GM12878 (cell line): ENCODE measurements around the gene ZC3H11A. TPM values are rescaled to one million over a fixed set of nuclear protein-coding genes. Genes with fewer than 3 reads are reported as not detected.

Source experiments
- ATAC-seq: fragments of 200-7000 bp; cut with Tn5 transposase; 3 replicates; pipeline ENCODE4 v1.9.1; 2020; ENCODE audit warnings: mild to moderate bottlenecking, moderate library complexity
- BruUV-seq: library from RNA; stranded (reverse); fragments of 400-500 nt; replicated peaks from 2 replicates; lab custom pipeline; 2021; lab: Mats Ljungman, UMichigan
- CTCF ChIA-PET: fragments of 300-600 bp; sonication (Branson Sonifier 250); formaldehyde crosslinking; extraction: SDS; loops from one replicate; lab custom pipeline; 2021; ENCODE audit warnings: inconsistent platforms; lab: Yijun Ruan, JAX
- POLR2A ChIA-PET: fragments of 350-600 bp; formaldehyde crosslinking; extraction: SDS; loops from one replicate; lab custom pipeline; 2021; ENCODE audit warnings: inconsistent platforms; lab: Charles Lee
- RAD21 ChIA-PET: fragments of 300-600 bp; sonication (Branson Sonifier 250); formaldehyde crosslinking; loops from one replicate; lab custom pipeline; 2023; ENCODE audit warnings: antibody characterized with exemption; ENCODE audit not compliant: unreplicated experiment; lab: Charles Lee
- SMC1A ChIA-PET: fragments of 300-600 bp; sonication (Branson Sonifier 250); formaldehyde crosslinking; loops from one replicate; lab custom pipeline; 2023; ENCODE audit not compliant: unreplicated experiment, uncharacterized antibody; lab: Charles Lee
- DNase-seq: peaks from one replicate; pipeline ENCODE4 v3.0.0-alpha.2; 2011; ENCODE audit warnings: low read depth, low spot score
- FAIRE-seq: peaks from 3 replicates; lab custom pipeline; 2011; peaks lifted over from hg19 to GRCh38; lab: Jason Lieb, UNC
- H2AFZ ChIP-seq: 2 replicates; pipeline ENCODE4 v1.6.0; 2011; ENCODE audit warnings: low read depth, low read length, control low read depth; ENCODE audit not compliant: control insufficient read depth
- H3K27ac ChIP-seq: 2 replicates; pipeline ENCODE4 v1.5.1; 2011; ENCODE audit warnings: control low read depth; ENCODE audit not compliant: control insufficient read depth, insufficient read depth
- H3K27me3 ChIP-seq, 2 experiments: replicated peaks in 1 of 2; 2 replicates each; pipeline versions ENCODE4 v1.6.0 to v1.6.1; 2011; ENCODE audit warnings: low read length in 1 of 2; ENCODE audit not compliant: control insufficient read depth in 2 of 2, insufficient read depth in 2 of 2
- H3K36me3 ChIP-seq, 2 experiments: 2 replicates each; pipeline ENCODE4 v1.5.1; 2011; ENCODE audit warnings: low read length in 1 of 2; ENCODE audit not compliant: control insufficient read depth in 2 of 2, insufficient read depth in 2 of 2
- H3K4me1 ChIP-seq: 2 replicates; pipeline ENCODE4 v1.6.1; 2011; ENCODE audit warnings: mild to moderate bottlenecking, low read length, moderate library complexity, mixed read lengths; ENCODE audit not compliant: control insufficient read depth, insufficient read depth
- H3K4me2 ChIP-seq: 2 replicates; pipeline ENCODE4 v1.6.0; 2011; ENCODE audit warnings: control low read depth; ENCODE audit not compliant: control insufficient read depth, insufficient read depth
- H3K4me3 ChIP-seq: fragments of 200-600 bp; sonication (generic); 2 replicates; pipeline ENCODE4 v1.5.1; 2016
- H3K79me2 ChIP-seq: 2 replicates; pipeline ENCODE4 v1.6.0; 2011; ENCODE audit warnings: low read length; ENCODE audit not compliant: control insufficient read depth, insufficient read depth
- H3K9ac ChIP-seq: 2 replicates; pipeline ENCODE4 v1.8.0; 2011; ENCODE audit warnings: low read length, control low read depth, mixed read lengths; ENCODE audit not compliant: control insufficient read depth, insufficient read depth
- H3K9me3 ChIP-seq: replicated peaks from 3 replicates; pipeline ENCODE4 v1.5.1; 2011; ENCODE audit warnings: mild to moderate bottlenecking, low read length; ENCODE audit not compliant: control insufficient read depth, insufficient read depth
- H4K20me1 ChIP-seq: 2 replicates; pipeline ENCODE4 v1.6.0; 2011; ENCODE audit not compliant: control insufficient read depth, insufficient read depth
- ATF3 ChIP-seq: IDR thresholded peaks from 2 replicates; pipeline ENCODE4 v1.6.1; 2011; ENCODE audit warnings: low read depth, mild to moderate bottlenecking, low read length, moderate library complexity, borderline replicate concordance; ENCODE audit errors: extremely low read depth
- KDM1A ChIP-seq: fragments of 200-600 bp; sonication (generic); IDR thresholded peaks from 2 replicates; pipeline ENCODE4 v1.6.1; 2016; ENCODE audit warnings: borderline replicate concordance
- NFIC ChIP-seq: IDR thresholded peaks from 2 replicates; pipeline ENCODE4 v1.6.1; 2012; ENCODE audit warnings: low read depth, mild to moderate bottlenecking, inconsistent platforms, low read length, moderate library complexity
- NFYA ChIP-seq: IDR thresholded peaks from 2 replicates; pipeline ENCODE4 v1.6.1; 2011; ENCODE audit warnings: low read depth, mild to moderate bottlenecking, low read length, improper control_type of control experiment, borderline replicate concordance
- NKRF ChIP-seq: fragments of 450-650 bp; conservative IDR thresholded peaks from 2 replicates; pipeline ENCODE4 v1.6.1; 2017; ENCODE audit warnings: mild to moderate bottlenecking, moderate library complexity
- NR2C2 ChIP-seq: IDR thresholded peaks from 2 replicates; pipeline ENCODE4 v1.6.1; 2011; ENCODE audit warnings: borderline replicate concordance, low read depth; ENCODE audit not compliant: control insufficient read depth, insufficient read length
- POLR2AphosphoS5 ChIP-seq: IDR thresholded peaks from 2 replicates; pipeline ENCODE4 v1.6.1; 2011; ENCODE audit warnings: mild to moderate bottlenecking, low read length, inconsistent platforms
- ZNF384 ChIP-seq: IDR thresholded peaks from 2 replicates; pipeline ENCODE4 v1.6.1; 2012; ENCODE audit warnings: low read depth, mild to moderate bottlenecking, low read length, improper control_type of control experiment, borderline replicate concordance
- WGBS: methylation state at CpG from one replicate; pipeline ENCODE4 v1.1.6; 2016; ENCODE audit warnings: low lambda C conversion rate; ENCODE audit not compliant: insufficient replicate concordance, insufficient coverage; ENCODE audit errors: missing lambda C conversion rate; 5-methylcytosine and 5-hydroxymethylcytosine counted together
- in situ Hi-C: fragments of 300-500 bp; cut with MboI; formaldehyde crosslinking; loops from 9 replicates; pipeline ENCODE4 v1.14.3; 2018; ENCODE audit warnings: mixed read lengths
- intact Hi-C: fragments of 100-400 bp; cut with micrococcal nuclease; formaldehyde crosslinking; loops from one replicate; pipeline ENCODE4 v1.14.2; 2022; ENCODE audit not compliant: unreplicated experiment
- polyA plus RNA-seq, 11 experiments: library from polyadenylated mRNA; depleted of rRNA in 4 of 11; unstranded in 6 of 11; stranded (reverse) in 5 of 11; fragments of >200 nt; fragmentation: Nextera tagmentation in 4 of 11; fragmentation: Illumina TruSeq in 1 of 11; extraction: Ambion mirVana in 4 of 11; extraction: Trizol in 1 of 11; gene quantifications; 1 replicate in 1 of 11; 2 replicates in 10 of 11; pipeline versions ENCODE4 v1.2.1 to v1.2.3, GENCODE V29; 2011 to 2016; ENCODE audit warnings: inconsistent platforms in 2 of 11, missing spikeins in 2 of 11, low read depth in 1 of 11
- total RNA-seq, 4 experiments: library from RNA; depleted of rRNA in 3 of 4; stranded (reverse); fragments of >200 nt in 3 of 4; fragmentation: Illumina TruSeq in 1 of 4; extraction: Trizol in 1 of 4; gene quantifications; 2 replicates each; pipeline versions ENCODE4 v1.2.1 to v1.2.3, GENCODE V29; 2013 to 2021

The ZC3H11A gene
- total and polyA plus RNA-seq, 10 of the 15 experiments (the other 5 are each of a cell fraction or from before 2014, with no cell fraction given) = 21.1 to 123 (median 60.8) TPM

- Histone ChIP-seq H3K9ac (no peak overlapping the region), H4K20me1 (no peaks in the 10 kb centered on the region), H2AFZ (no peak overlapping the region), H3K27me3 (no peaks in the 10 kb centered on the region), H3K27ac (no peak overlapping the region), H3K36me3 (0 out of 4 replicates have a peak, but pooled peaks cover 0 to 2% of the 10 kb centered on the region in 2 experiments), H3K4me2 (no peak overlapping the region)
- ChIA-PET RAD21 (no interaction called here), SMC1A (interaction anchor here (1.0 to 1.9 kb wide), 2 partner anchors 51 to 55 kb away, joined by 4 to 5 read pairs; no protein-coding TSS in a partner anchor)
- FAIRE-seq (no peak), DNase-seq (no peak)
- WGBS = 90% methylated on average over 1 of the region's 1 CpG
- no TSS peak for BruUV-seq
- TF ChIP-seq ATF3 (no peak), ZNF384 (no peak), NFIC (no peak), KDM1A (no peak), NKRF (no peak), POLR2AphosphoS5 (no peak), NR2C2 (no peak), NFYA (no peak)
- TF ChIP-seq, all 136 proteins: peak for 0
- Histone ChIP-seq H3K9me3 (no peaks in the 10 kb centered on the region), H3K79me2 (peaks cover 15% of the 10 kb centered on the region), H3K4me3 (no peak overlapping the region), H3K4me1 (peaks cover 14% of the 10 kb centered on the region)
- no peak for ATAC-seq
- intact Hi-C loops = no loop called here
- ChIA-PET POLR2A (no interaction called here), CTCF (interaction anchor here (1.2 kb wide), 1 partner anchor 12 kb away, joined by 3 read pairs; no protein-coding TSS in a partner anchor)
- in situ Hi-C loops = no loop called here
Observed at GRCh38 chr1:203763505-203763904, 31.9 kb upstream of the ZC3H11A start.
